Ramos (cell line): ENCODE measurements around the gene UPK3B.
"Not testable (repeated sequence)": the region's sequence is repeated elsewhere in the genome, so short reads cannot be mapped to it uniquely, and the experiment has no call there.

Source experiments
- in situ Hi-C: fragments of 300-500 bp; cut with MboI; formaldehyde crosslinking; loops from one replicate; pipeline ENCODE4 v1.14.3; 2022; ENCODE audit warnings: low sequenced_read_pairs; ENCODE audit not compliant: unreplicated experiment

UPK3B gene

DNA sequence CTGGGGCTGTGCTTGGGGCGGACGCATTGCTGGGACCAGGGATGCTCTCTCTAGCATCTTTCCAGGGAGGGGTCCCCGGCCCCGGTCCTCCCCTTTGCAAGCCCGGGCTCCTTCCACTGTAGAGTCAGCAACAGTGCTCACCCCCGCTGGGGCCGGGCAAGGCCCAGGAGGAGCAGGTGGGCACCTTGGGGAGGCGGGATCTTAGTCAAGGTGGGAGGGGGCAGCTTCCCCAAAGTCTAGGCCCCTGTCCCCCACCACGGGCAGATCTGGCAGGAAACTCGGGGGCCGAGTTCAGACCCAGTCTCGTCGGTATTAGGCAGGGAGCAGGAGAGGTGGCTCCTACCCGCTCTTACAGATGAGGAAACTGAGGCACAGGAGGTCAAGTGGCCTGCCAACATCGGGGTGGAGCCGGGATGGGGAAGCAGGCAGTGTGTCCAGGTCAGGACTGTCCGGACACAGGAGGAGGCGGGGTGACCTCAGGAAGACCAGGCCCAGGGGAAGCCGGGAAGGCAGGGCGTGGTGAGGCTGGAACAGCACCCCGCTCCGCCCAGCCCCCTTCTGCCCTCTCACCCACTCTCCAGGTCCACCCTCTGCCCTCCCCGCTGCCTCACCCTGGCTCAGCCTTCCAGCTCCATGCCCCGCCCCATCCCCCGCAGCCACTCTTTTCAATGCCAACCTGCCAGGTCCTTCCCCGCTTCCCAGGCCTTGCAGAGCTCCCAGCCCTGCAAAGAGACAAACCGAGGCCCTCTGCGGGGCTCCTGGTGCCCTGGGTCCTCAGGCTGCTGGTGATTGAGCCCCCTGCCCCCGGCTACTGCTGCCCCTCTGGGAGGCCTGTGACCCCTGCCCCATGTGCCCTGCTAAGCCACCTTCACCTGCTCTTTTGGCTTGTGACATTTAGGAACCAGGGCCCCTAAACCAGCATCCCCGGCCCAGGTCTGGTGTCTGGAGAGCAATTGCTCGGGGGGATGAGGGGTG is 1.8 kb downstream of the UPK3B start:
- in situ Hi-C loops = loop anchor here (25.0 kb wide), 1 partner anchor 600 kb away; the partner anchor contains the start of gene CCDC146

DNA sequence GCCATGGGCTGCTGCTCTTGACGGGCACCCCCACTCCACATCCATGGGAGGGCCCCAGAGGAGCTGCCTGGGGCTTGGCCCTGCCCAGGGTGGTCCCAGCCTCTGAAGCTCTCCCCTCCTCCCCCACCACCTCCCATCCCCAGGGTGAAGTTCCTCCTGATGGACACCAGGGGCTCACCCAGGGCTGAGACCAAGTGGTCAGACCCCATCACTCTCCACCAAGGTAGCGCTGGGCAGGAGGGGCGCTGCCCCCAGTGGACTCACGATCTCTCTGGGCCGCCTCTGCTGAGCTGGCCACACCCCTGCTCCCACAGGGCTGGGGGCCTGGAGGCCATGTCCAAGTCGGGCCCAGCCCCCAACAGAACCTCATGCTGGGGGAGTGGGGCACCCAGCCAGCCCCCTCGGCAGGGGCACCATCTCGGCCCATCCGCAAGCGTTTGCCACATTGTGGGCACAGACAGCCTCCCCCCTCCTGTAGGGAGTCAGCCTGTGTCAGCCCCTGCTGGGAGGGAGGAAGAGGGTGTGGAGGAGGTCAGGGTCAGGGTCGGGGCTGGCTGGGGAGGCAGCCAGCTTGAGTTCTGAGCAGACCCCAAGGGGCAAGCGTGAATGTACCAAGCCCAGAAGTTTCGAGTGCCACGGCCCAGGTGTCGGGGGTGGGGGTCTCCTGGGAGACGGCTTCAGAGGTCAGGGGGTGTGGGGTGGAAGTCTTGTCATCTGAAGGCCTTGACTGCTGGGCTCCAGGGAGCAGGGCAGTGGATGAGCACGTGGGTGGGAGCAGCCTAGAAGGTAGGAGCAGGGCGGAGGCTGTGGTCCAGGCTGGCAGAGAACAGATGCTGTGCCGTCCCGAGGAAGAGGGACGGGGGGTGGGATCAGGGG is 2.8 kb downstream of the UPK3B start:
- in situ Hi-C loops = loop anchor here (25.0 kb wide), 1 partner anchor 599 kb away; the partner anchor contains the start of gene CCDC146

DNA sequence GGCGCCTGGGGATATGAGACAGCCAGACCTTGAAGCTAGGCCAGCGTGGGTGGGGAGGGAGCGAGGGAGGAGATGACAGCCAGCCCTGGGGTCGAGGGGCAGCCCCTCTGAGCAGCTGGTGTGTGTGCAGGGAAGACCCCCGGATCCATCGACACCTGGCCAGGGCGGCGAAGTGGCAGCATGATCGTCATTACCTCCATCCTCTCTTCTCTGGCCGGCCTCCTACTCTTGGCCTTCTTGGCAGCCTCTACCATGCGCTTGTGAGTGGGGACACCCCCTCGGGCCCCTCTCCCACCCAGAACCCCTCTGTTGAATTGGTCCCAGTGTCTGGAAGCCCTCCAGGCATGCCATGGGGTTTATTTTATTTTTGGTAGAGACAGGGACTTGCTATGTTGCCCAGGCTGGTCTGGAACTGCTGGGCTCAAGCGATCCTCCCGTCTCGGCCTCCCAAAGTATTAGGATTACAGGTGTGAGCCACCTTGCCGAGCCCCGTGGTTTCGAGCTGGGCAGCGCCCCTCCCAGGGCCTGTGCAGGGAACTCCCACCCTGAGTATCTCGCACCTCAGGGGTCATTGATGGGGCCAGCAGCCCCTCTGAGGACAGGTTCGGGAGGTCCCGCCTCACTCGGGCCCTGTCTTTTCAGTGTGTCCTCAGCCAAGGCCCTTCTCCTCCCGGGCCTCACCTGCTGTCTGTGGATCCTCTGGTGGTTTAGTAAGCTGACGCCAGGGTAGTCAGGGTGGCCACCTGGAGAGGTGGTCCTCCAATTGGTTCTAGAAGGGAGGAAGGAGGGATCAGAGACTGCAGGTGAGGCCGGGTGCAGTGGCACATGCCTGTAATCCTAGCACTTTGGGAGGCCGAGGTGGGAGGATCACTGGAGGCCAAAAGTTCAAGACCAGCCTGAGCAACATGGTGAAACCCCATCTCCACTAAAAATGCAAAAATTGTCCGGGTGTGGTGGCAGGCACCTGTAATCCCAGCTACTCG is 3.8 kb downstream of the UPK3B start:
- in situ Hi-C loops = loop anchor here (25.0 kb wide), 1 partner anchor 598 kb away; the partner anchor contains the start of gene CCDC146

DNA sequence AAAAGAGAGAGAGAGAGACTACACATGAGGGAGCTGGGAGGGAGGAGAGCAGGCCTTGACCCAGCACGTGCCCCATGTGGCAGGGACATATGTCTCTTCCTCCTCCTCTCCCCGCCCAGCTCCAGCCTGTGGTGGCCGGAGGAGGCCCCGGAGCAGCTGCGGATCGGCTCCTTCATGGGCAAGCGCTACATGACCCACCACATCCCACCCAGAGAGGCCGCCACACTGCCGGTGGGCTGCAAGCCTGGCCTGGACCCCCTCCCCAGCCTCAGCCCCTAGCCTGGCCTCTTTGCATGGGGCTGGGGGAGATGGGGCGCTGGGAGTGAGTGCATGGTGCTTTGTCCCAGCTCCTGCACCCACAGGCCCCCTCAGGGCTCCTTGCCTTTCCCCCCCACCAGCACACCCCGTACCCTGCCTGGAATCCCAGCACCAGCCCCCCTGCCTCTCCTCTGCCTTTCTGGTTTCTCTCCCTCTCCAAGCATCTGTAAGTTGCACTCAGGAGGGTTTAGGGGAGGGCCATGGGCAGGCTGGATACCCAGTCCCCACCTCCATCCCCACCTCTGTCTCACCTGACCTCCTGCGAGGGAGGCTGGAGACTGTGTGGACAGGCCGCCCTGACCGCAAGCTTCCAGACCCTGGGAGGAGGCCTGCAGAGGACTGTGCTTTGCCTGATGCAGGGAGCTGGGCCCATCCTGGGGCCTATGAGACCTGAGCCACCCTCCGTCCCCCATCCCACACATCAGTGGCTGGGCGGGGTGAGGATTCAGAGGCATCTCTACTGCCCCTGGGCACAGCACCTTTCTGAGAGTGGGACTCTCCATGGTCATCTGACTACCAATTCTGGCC is 4.8 kb downstream of the UPK3B start:
- in situ Hi-C loops = loop anchor here (25.0 kb wide), 1 partner anchor 597 kb away; the partner anchor contains the start of gene CCDC146

DNA sequence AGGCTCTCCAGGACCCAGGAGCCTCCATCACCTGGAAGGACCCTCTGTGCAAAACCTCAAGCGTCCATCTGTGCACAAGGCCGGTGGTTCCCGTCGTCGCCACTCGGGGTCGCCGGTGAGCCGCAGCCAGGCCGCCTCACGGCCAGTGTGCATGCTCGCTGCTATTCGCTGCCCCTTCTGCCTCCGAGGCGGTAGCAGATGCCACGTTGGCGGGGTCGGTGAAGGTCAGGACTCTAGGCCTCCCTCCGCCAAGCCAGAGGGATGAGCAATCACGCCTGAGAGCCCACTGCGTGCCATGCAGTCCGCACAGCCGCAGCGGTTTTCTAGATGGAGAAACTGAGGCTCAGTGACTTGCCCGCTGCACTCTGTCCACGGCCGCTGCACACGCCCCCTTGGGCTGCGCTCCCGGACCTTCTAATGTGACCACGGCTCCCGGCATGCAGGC is 5.7 kb downstream of the UPK3B start:
- in situ Hi-C loops = loop anchor here (25.0 kb wide), 1 partner anchor 596 kb away; the partner anchor contains the start of gene CCDC146

DNA sequence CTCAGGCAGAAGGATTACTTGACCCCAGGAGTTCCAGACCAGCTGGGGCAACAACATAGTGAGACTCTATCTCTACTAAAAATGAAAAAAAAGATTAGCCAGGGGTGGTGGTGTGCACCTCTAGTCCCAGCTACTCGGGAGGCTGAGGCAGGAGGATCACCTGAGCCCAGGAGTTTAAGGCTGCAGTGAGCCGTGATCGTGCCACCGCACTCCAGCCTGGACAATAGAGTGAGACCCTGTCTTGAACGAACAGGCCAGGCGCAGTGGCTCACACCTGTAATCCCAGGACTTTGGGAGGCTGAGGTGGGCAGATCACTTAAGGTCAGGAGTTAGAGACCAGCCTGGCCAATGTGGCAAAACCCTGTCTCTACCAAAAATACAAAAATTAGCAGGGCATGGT is 6.6 kb downstream of the UPK3B start:
- in situ Hi-C loops = loop anchor here (25.0 kb wide), 1 partner anchor 595 kb away; the partner anchor contains the start of gene CCDC146

DNA sequence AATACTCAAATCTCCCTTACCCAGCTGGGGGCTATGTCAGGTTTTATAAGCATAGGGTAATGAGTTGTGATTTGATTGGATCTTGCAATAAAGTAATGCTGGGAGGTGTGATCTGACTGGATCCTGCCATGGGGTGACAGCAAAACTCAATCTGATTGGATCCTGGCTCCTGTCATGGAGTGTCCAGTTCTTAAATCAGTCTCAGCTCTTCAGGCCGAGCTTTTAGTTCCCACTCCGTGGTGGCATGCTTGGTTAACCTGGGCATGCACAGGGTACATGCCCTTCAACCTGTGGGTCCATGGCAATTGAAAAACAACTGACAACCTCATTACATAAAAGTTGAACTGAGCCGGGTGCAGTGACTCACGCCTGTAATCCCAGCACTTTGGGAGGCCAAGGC is 15.8 kb downstream of the UPK3B start:
- in situ Hi-C loops = not testable (repeated sequence)

DNA sequence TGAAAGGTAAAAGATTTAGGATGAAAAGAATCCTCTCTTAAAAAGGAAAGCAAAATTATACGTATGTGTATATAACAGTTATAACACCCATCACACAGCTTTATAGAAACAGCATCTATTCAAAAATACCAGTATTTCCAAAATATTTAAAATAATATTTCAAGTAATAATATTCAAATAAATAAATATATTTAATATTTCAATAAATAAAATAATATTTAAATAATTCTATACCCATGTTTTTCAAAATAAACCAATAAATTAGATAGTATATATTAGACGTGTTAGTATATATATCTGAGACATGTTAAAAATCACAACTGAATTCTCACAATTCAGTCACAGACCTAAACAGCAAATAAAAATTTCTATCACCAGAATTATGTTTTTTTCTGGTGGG is 21.3 kb downstream of the UPK3B start:
- in situ Hi-C loops = not testable (repeated sequence)

DNA sequence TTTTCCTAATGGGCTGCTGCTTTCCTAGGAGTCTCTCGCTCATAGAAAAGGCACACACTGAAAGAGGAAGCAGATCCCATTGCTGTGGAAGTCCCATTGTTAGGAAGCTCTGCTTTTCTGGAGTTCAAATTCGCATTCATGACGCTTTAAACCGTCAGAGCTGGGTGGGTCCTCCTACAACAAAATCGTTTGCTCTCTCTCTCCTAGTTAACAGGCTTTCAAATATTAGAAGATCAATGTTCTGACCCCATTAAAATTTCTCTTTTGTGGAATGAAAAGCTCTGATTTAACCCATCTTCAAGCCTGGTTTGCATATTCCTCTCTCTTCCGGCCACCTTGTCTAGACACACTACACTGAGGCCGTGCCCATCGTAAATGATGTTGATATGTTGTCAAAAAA is 32.8 kb downstream of the UPK3B start, which contains the start of gene SPDYE16:
Gene SPDYE16 (minus strand): TSS at position 101 of the 400 bp plus-strand sequence. CDS start 1,838 bp downstream, outside the sequence.
- in situ Hi-C loops = not testable (repeated sequence)

DNA sequence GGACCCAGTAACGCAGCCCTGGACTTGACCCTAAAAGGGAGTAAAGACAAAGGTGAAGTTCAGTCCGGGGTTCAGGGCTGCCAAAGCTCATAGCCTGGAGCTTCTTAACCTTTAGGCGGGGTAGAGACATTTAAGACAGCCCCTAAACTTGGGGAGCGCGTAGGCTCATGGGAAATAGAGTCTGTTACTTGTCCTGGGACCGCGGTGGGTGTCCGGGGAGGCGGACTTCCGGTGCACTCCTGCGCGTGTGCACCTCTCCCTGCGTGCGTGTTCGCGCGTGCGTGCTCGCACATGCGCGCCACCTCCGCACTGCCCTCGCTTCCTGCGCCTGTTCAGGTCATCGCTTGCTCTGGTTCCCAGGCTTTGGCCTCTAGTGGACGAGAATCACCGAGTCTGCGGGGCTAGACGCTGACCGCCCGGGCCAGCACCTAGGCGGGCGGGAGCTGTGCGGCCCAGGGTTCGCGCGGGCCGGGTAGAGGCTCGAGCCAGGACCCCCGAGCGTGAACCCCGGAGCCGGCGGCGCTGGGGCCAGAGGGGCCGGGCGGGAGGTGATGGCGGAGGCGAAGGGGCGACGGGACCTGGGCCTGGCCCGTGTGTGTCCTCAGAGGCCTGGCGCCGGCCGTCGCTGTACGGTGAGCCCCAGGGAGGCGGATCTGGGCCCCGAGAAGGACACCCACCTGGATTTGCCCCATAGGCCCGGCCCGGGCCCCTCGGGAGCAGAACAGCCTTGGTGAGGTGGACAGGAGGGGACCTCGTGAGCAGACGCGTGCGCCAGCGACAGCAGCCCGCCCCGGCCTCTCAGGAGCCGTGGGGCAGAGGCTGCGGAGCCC is 38.9 kb downstream of the UPK3B start:
- in situ Hi-C loops = not testable (repeated sequence)

DNA sequence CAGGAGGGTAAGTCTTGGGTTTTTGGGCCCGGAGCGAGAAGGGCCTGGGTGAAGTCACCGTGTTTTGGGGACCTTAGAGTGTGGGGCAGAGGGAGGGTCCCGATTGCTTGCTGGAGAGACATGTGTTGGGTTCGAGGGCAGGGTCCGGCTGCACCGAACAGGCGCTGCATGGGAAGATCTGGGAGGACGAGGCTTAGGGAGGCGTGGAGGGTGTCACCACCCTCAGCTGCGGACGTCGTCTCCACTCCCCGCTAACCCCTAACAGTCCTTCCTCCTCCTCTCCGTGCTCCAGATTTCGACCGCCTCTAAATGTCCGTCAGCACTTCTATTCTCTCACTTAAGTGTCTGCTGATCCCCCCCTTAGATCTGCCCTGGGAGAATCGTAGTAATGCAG is 39.5 kb downstream of the UPK3B start:
- in situ Hi-C loops = not testable (repeated sequence)

DNA sequence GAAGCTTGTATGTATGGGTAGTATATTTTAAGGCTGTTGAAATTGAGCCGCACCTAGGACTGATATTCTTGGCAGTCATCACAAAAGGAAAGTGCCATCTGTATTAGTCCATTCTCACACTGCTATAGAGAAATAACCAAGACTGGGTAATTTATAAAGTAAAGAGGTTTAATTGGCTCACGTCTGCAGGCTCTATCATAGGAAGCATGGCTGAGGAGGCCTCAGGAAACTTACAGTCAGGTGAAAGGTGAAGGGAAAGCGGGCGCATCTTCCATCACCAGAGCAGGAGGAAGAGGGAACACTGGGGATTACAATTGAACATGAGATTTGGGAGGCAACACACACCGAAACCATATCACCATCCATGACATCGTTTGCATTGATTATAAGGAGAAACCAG is 41.6 kb downstream of the UPK3B start:
- in situ Hi-C loops = not testable (repeated sequence)

DNA sequence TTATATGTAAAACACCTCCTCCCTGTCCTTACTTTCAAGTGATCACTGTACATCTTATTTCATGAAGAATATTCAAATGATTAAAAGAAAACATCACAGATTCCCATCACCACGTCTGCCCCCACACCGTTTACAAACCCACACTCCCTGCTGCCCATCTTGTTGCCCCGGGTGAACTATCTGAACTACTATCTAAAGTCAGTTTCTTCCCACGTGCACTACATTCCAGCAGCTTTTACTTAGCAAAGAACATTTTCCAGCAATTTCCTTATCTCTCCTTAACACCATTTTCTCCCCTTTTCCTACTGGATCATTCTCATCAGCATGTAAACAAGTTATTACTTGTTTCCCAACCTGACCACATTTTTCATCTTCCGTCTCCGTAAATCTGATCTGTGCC is 49.3 kb downstream of the UPK3B start:
- in situ Hi-C loops = not testable (repeated sequence)

DNA sequence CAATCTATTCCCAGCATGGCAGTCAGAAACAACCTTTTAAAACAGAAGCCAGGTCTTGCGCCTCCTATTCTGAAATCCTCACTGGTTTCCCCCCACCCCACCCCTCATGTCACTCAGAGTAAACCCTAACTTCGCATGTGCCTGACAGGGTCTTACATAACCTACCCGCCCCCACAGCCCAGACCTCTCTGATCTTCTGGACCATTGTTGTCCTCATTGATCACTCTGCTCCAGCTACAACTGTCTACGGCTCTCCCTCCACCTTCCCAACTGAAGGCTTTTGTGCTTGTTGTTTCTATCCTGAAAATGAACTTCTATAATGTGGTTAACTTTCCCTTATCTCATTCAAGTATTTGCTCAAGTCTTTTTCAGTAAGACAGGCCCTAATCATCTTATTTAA is 49.8 kb downstream of the UPK3B start:
- in situ Hi-C loops = not testable (repeated sequence)

DNA sequence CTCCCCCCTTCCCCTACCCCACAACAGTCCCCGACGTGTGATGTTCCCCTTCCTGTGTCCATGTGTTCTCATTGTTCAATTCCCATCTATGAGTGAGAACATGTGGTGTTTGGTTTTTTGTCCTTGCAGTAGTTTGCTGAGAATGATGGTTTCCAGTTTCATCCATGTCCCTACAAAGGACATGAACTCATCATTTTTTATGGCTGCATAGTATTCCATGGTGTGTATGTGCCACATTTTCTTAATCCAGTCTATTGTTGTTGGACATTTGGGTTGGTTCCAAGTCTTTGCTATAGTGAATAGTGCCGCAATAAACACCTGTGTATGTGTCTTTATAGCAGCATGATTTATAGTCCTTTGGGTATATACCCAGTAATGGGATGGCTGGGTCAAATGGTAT is 51.0 kb downstream of the UPK3B start:
- in situ Hi-C loops = not testable (repeated sequence)

DNA sequence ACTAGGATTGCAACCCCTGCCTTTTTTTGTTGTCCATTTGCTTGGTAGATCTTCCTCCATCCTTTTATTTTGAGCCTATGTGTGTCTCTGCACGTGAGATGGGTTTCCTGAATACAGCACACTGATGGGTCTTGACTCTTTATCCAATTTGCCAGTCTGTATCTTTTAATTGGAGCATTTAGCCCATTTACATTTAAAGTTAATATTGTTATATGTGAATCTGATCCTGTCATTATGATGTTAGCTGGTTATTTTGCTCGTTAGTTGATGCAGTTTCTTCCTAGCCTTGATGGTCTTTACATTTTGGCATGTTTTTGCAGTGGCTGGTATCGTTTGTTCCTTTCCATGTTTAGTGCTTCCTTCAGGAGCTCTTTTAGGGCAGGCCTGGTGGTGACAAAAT is 54.6 kb downstream of the UPK3B start:
- in situ Hi-C loops = not testable (repeated sequence)
